WERI-Rb-1 (cell line): ENCODE results near the gene NLGN1.
"Not testable (repeated sequence)": the region's sequence is repeated elsewhere in the genome, so short reads cannot be mapped to it uniquely, and the experiment has no call there.

Experiments
- DNase-seq: peaks from one replicate; pipeline ENCODE4 v3.0.0-alpha.2; 2020
- H3K27ac ChIP-seq: fragments of 250-450 bp; sonication (Bioruptor Pico); 2 replicates; pipeline ENCODE4 v1.5.1; 2020; ENCODE audit warnings: mild to moderate bottlenecking, moderate library complexity
- H3K27me3 ChIP-seq: fragments of 250-450 bp; sonication (Bioruptor Pico); 2 replicates; pipeline ENCODE4 v1.5.1; 2021; ENCODE audit warnings: mild to moderate bottlenecking, low read depth, moderate library complexity; ENCODE audit not compliant: insufficient read depth, severe bottlenecking
- H3K36me3 ChIP-seq: fragments of 250-450 bp; sonication (Bioruptor Pico); 2 replicates; pipeline ENCODE4 v1.5.1; 2020; ENCODE audit warnings: mild to moderate bottlenecking, moderate library complexity
- H3K4me3 ChIP-seq: 2 replicates; pipeline ENCODE4 v1.5.1; 2011; ENCODE audit warnings: low read depth, mild to moderate bottlenecking, control low read depth, low read length
- H3K9me3 ChIP-seq: fragments of 250-450 bp; sonication (Bioruptor Pico); 2 replicates; pipeline ENCODE4 v1.5.1; 2021; ENCODE audit warnings: mild to moderate bottlenecking, moderate library complexity; ENCODE audit not compliant: severe bottlenecking
- TF ChIP-seq, protein P1 (sequence below): IDR thresholded peaks from 2 replicates; pipeline ENCODE4 v1.5.1; 2011; ENCODE audit warnings: low read depth, mild to moderate bottlenecking, control low read depth, inconsistent platforms, low read length

The NLGN1 gene

GRCh38 chr3:173397161-173398110, at the start of gene NLGN1:
Gene NLGN1, plus strand, starts transcription at chr3:173397744.
- no peak within 1 kb of the TSS for H3K27ac ChIP-seq
- no peaks in the 10 kb centered on the region for H3K36me3 ChIP-seq
- H3K9me3 ChIP-seq: no peaks in the 10 kb centered on the region
- peak within 1 kb of the TSS; percentile 75 for H3K4me3 ChIP-seq
- TF ChIP-seq, protein P1, sequence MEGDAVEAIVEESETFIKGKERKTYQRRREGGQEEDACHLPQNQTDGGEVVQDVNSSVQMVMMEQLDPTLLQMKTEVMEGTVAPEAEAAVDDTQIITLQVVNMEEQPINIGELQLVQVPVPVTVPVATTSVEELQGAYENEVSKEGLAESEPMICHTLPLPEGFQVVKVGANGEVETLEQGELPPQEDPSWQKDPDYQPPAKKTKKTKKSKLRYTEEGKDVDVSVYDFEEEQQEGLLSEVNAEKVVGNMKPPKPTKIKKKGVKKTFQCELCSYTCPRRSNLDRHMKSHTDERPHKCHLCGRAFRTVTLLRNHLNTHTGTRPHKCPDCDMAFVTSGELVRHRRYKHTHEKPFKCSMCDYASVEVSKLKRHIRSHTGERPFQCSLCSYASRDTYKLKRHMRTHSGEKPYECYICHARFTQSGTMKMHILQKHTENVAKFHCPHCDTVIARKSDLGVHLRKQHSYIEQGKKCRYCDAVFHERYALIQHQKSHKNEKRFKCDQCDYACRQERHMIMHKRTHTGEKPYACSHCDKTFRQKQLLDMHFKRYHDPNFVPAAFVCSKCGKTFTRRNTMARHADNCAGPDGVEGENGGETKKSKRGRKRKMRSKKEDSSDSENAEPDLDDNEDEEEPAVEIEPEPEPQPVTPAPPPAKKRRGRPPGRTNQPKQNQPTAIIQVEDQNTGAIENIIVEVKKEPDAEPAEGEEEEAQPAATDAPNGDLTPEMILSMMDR: peak; percentile 36
- DNase-seq: peak; percentile 69
- H3K27me3 ChIP-seq: peaks cover 19% of the 10 kb centered on the region

DNA sequence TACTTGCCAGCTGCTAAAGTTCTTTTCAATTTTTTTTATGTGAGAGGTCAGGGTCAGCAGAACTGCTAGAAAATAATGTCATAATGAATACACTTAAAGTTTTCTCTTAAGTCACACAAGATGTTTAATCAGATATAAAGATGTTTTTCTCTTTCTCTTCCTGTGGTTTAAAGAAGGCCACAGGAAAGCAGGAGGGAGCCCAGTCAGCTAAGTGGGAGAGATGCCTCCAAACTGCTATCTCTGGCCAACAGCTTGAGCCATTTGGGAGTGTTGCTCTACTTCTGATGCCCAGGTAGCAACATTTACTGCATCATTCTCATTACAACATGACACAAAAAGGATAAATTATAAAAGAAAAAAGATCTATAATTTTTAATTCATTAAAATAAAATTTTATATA, 45.7 kb upstream of the NLGN1 start:
- TF ChIP-seq, protein P1: no peak
- no peaks in the 10 kb centered on the region for H3K27me3 ChIP-seq
- no peak overlapping the region for H3K27ac ChIP-seq
- H3K36me3 ChIP-seq: no peaks in the 10 kb centered on the region
- H3K9me3 ChIP-seq: no peaks in the 10 kb centered on the region
- DNase-seq: no peak
- H3K4me3 ChIP-seq: no peak overlapping the region

GRCh38 chr3:173353137-173353536, 44.4 kb upstream of the NLGN1 start:
- not testable (repeated sequence) for H3K36me3 ChIP-seq, DNase-seq, H3K4me3 ChIP-seq, H3K9me3 ChIP-seq, H3K27me3 ChIP-seq, H3K27ac ChIP-seq

GRCh38 chr3:173354124-173354523, 43.4 kb upstream of the NLGN1 start:
- H3K27ac ChIP-seq: no peak overlapping the region
- no peak for DNase-seq
- H3K36me3 ChIP-seq: no peaks in the 10 kb centered on the region
- no peaks in the 10 kb centered on the region for H3K9me3 ChIP-seq
- no peak overlapping the region for H3K4me3 ChIP-seq
- H3K27me3 ChIP-seq: no peaks in the 10 kb centered on the region
- TF ChIP-seq, protein P1: no peak

- TF ChIP-seq, protein P1: peak; percentile 62; the same call in 1 of the 2 replicates
- DNase-seq: peak; percentile 22
Observed at GRCh38 chr3:173371848-173372487, 25.6 kb upstream of the NLGN1 start.

DNA sequence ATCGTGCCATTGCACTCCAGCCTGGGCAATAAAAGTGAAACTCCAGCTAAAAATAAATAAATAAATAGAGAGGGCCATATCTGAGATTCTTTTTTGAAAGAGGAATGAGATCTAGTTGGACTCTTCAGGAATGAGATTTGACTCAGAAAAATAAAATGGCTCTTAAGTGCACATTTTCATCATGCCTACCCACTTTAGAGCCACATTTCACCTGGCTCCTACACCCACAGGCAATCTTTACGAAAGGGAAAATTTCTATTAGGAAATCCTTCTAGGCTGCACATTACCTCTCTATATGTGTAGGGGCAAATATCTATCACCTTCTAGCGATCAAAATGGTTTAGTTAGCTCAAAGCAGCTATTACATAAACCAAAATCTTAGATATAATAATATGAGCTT, 16.9 kb upstream of the NLGN1 start:
- Histone ChIP-seq H3K27me3 (no peaks in the 10 kb centered on the region), H3K36me3 (no peaks in the 10 kb centered on the region), H3K9me3 (no peaks in the 10 kb centered on the region), H3K4me3 (no peak overlapping the region), H3K27ac (no peak overlapping the region)
- DNase-seq: no peak
- TF ChIP-seq, protein P1: no peak

More at GRCh38 chr3:173371848-173372487, 25.6 kb upstream of the NLGN1 start:
- no peaks in the 10 kb centered on the region for H3K9me3 ChIP-seq
- no peak overlapping the region for H3K4me3 ChIP-seq
- H3K27me3 ChIP-seq: no peaks in the 10 kb centered on the region
- H3K36me3 ChIP-seq: no peaks in the 10 kb centered on the region
- H3K27ac ChIP-seq: no peak overlapping the region

- not testable (repeated sequence) for H3K36me3 ChIP-seq, H3K27me3 ChIP-seq, H3K9me3 ChIP-seq, H3K27ac ChIP-seq, DNase-seq, H3K4me3 ChIP-seq
Observed at GRCh38 chr3:173381936-173382335, 15.6 kb upstream of the NLGN1 start.
